Muscle layer of colon (tissue), 2 donors: ENCODE measurements around the gene XRCC1.
"Not testable (repeated sequence)": the region's sequence is repeated elsewhere in the genome, so short reads cannot be mapped to it uniquely, and the experiment has no call there.

Experiments used
- H3K27ac ChIP-seq: one replicate; pipeline ENCODE4 v1.7.0; 2013; ENCODE audit warnings: low read depth, mild to moderate bottlenecking, low read length, moderate library complexity
- H3K27me3 ChIP-seq, 2 donors: one replicate each; pipeline ENCODE4 v1.7.0; 2013; ENCODE audit warnings: low read length in 2 of 2, mild to moderate bottlenecking in 2 of 2; ENCODE audit not compliant: insufficient read depth in 2 of 2, control insufficient read depth in 1 of 2
- H3K36me3 ChIP-seq: one replicate; pipeline ENCODE4 v1.7.0; 2013; ENCODE audit warnings: mild to moderate bottlenecking, low read length; ENCODE audit not compliant: insufficient read depth
- H3K4me1 ChIP-seq: one replicate; pipeline ENCODE4 v1.7.0; 2013; ENCODE audit warnings: mild to moderate bottlenecking, low read length; ENCODE audit not compliant: insufficient read depth
- H3K4me3 ChIP-seq, 2 donors: one replicate each; pipeline ENCODE4 v1.7.0; 2013; ENCODE audit warnings: low read length in 2 of 2, low read depth in 1 of 2, mild to moderate bottlenecking in 1 of 2, moderate library complexity in 1 of 2
- H3K9ac ChIP-seq: one replicate; pipeline ENCODE4 v1.7.0; 2013; ENCODE audit warnings: low read length
- H3K9me3 ChIP-seq: one replicate; pipeline ENCODE4 v1.7.0; 2013; ENCODE audit warnings: mild to moderate bottlenecking, low read length
- donor health status: abdominal sarcoma.
- donor health status: Adenocarcinoma of cecum.

XRCC1 gene

GRCh38 chr19:43524922-43525835 is 50.1 kb downstream of the XRCC1 start:
- Histone ChIP-seq H3K27ac (peak overlapping the region; percentile 91), H3K4me3 (peak overlapping the region; percentile 79 to 84), H3K4me1 (peaks cover 19% of the 10 kb centered on the region), H3K9ac (peak overlapping the region; percentile 56), H3K27me3 (no peaks in the 10 kb centered on the region), H3K9me3 (no peaks in the 10 kb centered on the region), H3K36me3 (no peaks in the 10 kb centered on the region)

- H3K36me3 ChIP-seq, H3K9ac ChIP-seq, H3K9me3 ChIP-seq, H3K27me3 ChIP-seq, H3K27ac ChIP-seq, H3K4me3 ChIP-seq: not testable (repeated sequence)
- peaks cover 19% of the 10 kb centered on the region for H3K4me1 ChIP-seq
Measured at GRCh38 chr19:43523696-43524095, 51.6 kb downstream of the XRCC1 start.

GRCh38 chr19:43522929-43523328 is 52.4 kb downstream of the XRCC1 start:
- no peaks in the 10 kb centered on the region for H3K36me3 ChIP-seq
- H3K27me3 ChIP-seq = no peaks in the 10 kb centered on the region
- no peak overlapping the region for H3K27ac ChIP-seq
- peaks cover 16% of the 10 kb centered on the region for H3K4me1 ChIP-seq
- H3K9me3 ChIP-seq = no peaks in the 10 kb centered on the region
- H3K4me3 ChIP-seq = no peak overlapping the region
- no peak overlapping the region for H3K9ac ChIP-seq

- Histone ChIP-seq H3K4me3 (no peak overlapping the region), H3K9ac (no peak overlapping the region), H3K4me1 (peaks cover 3% of the 10 kb centered on the region), H3K9me3 (no peaks in the 10 kb centered on the region), H3K27me3 (no peaks in the 10 kb centered on the region), H3K27ac (no peak overlapping the region), H3K36me3 (no peaks in the 10 kb centered on the region)
Measured at GRCh38 chr19:43519436-43520088, 55.8 kb downstream of the XRCC1 start.

- H3K27me3 ChIP-seq = no peaks in the 10 kb centered on the region
- no peak overlapping the region for H3K4me3 ChIP-seq
- H3K9ac ChIP-seq = no peak overlapping the region
- H3K36me3 ChIP-seq = no peaks in the 10 kb centered on the region
- no peaks in the 10 kb centered on the region for H3K9me3 ChIP-seq
- no peaks in the 10 kb centered on the region for H3K4me1 ChIP-seq
- H3K27ac ChIP-seq = no peak overlapping the region
Measured at GRCh38 chr19:43518051-43518450, 57.3 kb downstream of the XRCC1 start.

- not testable (repeated sequence) for H3K4me1 ChIP-seq, H3K27me3 ChIP-seq, H3K9me3 ChIP-seq, H3K9ac ChIP-seq, H3K4me3 ChIP-seq, H3K27ac ChIP-seq
- H3K36me3 ChIP-seq = peaks cover 24% of the 10 kb centered on the region
Measured at GRCh38 chr19:43512399-43512798, 62.9 kb downstream of the XRCC1 start.

- Histone ChIP-seq H3K4me1 (no peaks in the 10 kb centered on the region), H3K36me3 (peaks cover 24% of the 10 kb centered on the region), H3K4me3 (no peak overlapping the region), H3K27ac (no peak overlapping the region), H3K27me3 (no peaks in the 10 kb centered on the region), H3K9ac (no peak overlapping the region), H3K9me3 (no peaks in the 10 kb centered on the region)
Measured at GRCh38 chr19:43511324-43511723, 64.0 kb downstream of the XRCC1 start.

- Histone ChIP-seq H3K4me1 (no peaks in the 10 kb centered on the region), H3K4me3 (no peak overlapping the region), H3K27ac (no peak overlapping the region), H3K9ac (no peak overlapping the region), H3K36me3 (peaks cover 24% of the 10 kb centered on the region), H3K27me3 (no peaks in the 10 kb centered on the region), H3K9me3 (no peaks in the 10 kb centered on the region)
Measured at GRCh38 chr19:43510713-43511112, 64.6 kb downstream of the XRCC1 start.

- no peaks in the 10 kb centered on the region for H3K9me3 ChIP-seq
- no peak overlapping the region for H3K4me3 ChIP-seq
- H3K27me3 ChIP-seq = no peaks in the 10 kb centered on the region
- no peak overlapping the region for H3K27ac ChIP-seq
- peaks cover 24% of the 10 kb centered on the region for H3K36me3 ChIP-seq
- H3K4me1 ChIP-seq = peaks cover 5% of the 10 kb centered on the region
- H3K9ac ChIP-seq = no peak overlapping the region
Measured at GRCh38 chr19:43507880-43508279, 67.4 kb downstream of the XRCC1 start.

GRCh38 chr19:43506629-43507028 is 68.7 kb downstream of the XRCC1 start:
- Histone ChIP-seq H3K9me3 (no peaks in the 10 kb centered on the region), H3K9ac (no peak overlapping the region), H3K4me1 (peaks cover 9% of the 10 kb centered on the region), H3K27ac (no peak overlapping the region), H3K27me3 (no peaks in the 10 kb centered on the region), H3K36me3 (peaks cover 24% of the 10 kb centered on the region), H3K4me3 (no peak overlapping the region)

GRCh38 chr19:43505941-43506340 is 69.4 kb downstream of the XRCC1 start:
- no peak overlapping the region for H3K9ac ChIP-seq

GRCh38 chr19:43505186-43505456 is 70.2 kb downstream of the XRCC1 start:
- Histone ChIP-seq H3K9me3 (no peaks in the 10 kb centered on the region), H3K4me3 (no peak overlapping the region)

More at GRCh38 chr19:43505941-43506340, 69.4 kb downstream of the XRCC1 start:
- Histone ChIP-seq H3K4me3 (no peak overlapping the region), H3K36me3 (peaks cover 20% of the 10 kb centered on the region), H3K27ac (no peak overlapping the region), H3K27me3 (no peaks in the 10 kb centered on the region), H3K9me3 (no peaks in the 10 kb centered on the region), H3K4me1 (peaks cover 9% of the 10 kb centered on the region)

More at GRCh38 chr19:43505186-43505456, 70.2 kb downstream of the XRCC1 start:
- Histone ChIP-seq H3K27ac (peak overlapping the region; percentile 87), H3K4me1 (peaks cover 9% of the 10 kb centered on the region), H3K36me3 (peaks cover 15% of the 10 kb centered on the region), H3K9ac (peak overlapping the region; percentile 70), H3K27me3 (no peaks in the 10 kb centered on the region)
